ENCODE data around the gene AKAP7.

- TF ChIP-seq CTCF (IDR thresholded peaks at IDR 0.05; ENCODE audit: insufficient read depth, low read depth, low read length): no peak
- TF ChIP-seq EZH2 (IDR thresholded peaks at IDR 0.05; ENCODE audit: insufficient read depth, low read length): no peak
Observed at GRCh38 chr6:131331873-131332781, 196.9 kb downstream of the AKAP7 start.
